GM19238 (cell line): ENCODE data around the gene CSNK1G1.
"Not testable (repeated sequence)": the region's sequence is repeated elsewhere in the genome, so short reads cannot be mapped to it uniquely, and the experiment has no call there.

Experiments
- DNase-seq: peaks from one replicate; pipeline ENCODE4 v3.0.0; 2011; ENCODE audit warnings: low spot score; ENCODE audit not compliant: insufficient read length

Gene CSNK1G1

DNA sequence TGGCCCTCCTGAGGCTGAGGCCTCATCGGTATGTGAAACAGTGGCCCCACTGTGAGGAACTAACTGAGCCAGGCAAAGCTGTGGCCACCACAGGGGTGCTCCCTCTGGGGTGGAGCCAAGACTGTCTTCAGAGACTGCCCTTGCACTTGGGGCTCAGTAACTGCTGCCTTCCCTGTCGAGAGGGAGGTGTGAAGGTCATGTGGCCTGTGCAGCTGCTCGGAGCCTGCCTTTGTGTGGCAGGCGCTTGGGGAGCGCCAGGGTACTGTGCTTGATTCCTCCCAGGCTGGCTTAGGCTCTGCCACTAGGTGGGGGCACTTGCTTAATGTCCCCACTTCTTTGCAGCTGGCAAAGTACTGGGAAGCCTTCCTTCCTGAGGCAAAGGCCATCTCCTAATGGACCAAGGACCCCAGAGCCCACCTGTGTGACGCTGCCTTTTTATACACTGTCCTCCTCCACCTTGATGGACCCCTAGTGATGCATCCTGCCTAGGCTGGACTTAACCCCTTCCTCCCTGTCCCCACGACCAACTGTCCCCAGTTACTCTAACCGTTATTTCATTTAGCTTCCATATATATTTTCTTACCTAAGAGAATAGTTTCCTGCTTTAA, 218.6 kb downstream of the CSNK1G1 start:
- no peak for DNase-seq

DNA sequence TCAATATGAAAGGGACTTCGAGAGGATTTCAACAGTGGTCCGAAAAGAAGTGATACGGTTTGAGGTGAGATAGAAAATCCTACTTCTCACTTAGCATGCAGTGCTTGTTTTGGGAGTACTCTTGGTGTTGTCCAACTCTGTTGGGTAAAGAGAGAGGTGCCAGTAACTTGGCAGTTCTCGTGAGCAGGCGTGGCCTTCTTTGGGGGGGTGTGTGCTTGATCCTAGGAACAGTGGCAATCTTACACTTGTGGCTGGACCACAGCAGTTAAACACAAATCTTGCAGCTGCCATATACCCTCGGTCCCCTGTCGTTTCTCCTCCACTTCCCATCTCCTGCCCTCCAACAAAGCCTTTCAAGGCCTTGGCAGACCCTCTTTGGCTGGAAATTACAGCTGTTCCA, 219.6 kb downstream of the CSNK1G1 start:
- no peak for DNase-seq

DNA sequence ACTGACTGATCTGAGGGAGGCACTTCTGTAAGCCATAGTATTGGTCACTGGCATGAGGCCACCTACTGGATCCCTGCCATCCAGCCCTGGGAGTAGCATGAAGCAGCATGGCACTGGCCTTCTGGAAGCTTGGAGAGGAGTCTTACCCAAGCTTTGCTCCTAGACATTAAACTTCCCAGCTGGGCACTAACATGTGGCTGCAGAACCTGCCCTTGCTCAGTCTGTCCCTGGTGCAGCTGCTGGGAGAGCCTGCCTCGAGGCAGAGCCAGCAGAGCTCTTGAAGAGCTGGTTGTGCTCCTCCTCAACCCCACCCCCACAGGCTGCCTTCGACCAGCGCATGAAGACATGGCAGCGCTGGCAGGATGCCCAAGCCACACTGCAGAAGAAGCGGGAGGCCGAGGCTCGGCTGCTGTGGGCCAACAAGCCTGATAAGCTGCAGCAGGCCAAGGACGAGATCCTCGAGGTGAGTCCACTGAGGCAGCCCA, 221.6 kb downstream of the CSNK1G1 start:
- no peak for DNase-seq

DNA sequence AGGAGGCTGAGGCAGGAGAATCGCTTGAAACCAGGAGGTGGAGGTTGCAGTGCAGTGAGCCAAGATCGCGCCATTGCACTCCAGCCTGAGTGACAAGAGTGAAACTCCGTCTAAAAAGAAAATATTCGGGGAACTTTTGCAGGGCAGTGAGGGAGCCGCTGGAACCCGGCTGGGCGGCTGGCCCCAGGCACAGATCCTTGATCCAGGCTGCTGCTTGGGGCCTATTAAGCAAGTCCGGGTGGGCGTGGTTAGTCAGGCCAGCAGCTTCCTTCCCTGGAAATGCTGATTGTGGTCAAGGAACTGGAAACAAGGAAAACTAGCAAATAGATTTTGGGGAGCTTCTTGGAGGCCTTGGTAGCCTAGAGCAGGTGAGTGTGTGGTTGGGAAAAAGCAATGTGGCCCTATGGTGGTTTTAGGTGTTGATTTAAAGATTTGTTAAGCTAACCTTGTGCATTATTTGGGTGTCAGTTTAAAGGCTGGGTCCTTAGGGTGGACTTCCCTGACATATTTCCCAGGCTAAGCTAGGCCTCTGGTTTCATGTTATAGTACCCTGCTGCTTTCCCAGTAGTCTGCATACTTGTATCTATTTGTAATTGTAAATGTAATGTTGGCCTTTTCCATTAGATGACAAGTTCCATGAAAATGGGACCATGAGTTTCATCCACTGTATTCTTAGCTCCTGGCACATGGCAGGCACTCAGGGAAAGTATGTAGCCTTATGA, 222.2 kb downstream of the CSNK1G1 start:
- DNase-seq, result no peak

DNA sequence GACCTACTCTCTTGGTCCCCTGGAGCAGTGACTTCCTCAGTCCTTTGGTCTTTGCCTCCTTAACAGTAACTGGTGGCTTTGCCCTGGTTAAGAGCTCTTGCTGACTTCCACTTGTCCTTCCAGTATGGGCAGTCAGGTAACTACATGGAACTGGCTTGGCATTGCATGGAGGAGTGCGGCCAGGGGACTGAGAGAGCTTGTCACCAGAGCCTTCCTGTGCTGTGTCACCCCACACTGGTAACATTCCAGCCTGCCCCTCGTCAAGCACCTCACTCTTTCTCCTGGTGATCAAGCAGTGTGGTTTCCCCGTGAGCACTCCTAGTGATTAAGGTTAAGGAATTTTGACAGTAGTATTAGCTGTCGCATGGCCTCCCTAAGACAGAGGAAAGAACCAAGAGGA, 223.8 kb downstream of the CSNK1G1 start:
- no peak for DNase-seq

DNA sequence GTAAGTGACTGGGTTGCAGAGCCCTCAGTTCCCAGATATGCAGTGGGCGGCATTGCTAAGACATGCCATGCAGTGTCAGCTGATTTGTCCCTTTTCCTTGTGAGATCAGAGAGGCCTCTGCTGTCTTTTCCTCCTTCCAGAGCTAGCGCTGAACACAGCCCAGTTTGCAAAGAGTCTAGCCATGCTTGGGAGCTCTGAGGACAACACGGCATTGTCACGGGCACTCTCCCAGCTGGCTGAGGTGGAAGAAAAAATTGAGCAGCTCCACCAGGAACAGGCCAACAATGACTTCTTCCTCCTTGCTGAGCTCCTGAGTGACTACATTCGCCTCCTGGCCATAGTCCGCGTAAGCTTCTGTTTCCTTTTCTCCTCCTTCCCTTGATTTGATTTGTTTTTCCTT, 224.4 kb downstream of the CSNK1G1 start:
- DNase-seq, result no peak

DNA sequence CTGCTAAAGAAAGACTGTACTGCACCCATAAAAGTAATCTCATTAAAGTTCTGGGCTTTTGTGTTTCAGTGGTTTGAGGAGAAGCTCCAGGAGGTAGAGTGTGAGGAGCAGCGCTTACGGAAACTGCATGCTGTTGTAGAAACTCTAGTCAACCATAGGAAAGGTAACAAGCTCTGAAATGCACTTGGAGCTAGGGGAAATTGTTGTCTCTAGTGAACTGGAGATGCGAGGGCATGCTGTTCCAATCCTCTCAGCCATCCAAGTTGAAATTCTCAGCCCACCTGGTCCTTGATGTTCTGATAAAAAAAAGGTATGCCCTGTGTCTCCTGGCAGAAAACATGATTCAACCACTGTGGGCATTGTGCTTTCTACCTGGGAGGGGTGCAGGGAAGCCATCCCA, 225.8 kb downstream of the CSNK1G1 start:
- DNase-seq, result no peak

DNA sequence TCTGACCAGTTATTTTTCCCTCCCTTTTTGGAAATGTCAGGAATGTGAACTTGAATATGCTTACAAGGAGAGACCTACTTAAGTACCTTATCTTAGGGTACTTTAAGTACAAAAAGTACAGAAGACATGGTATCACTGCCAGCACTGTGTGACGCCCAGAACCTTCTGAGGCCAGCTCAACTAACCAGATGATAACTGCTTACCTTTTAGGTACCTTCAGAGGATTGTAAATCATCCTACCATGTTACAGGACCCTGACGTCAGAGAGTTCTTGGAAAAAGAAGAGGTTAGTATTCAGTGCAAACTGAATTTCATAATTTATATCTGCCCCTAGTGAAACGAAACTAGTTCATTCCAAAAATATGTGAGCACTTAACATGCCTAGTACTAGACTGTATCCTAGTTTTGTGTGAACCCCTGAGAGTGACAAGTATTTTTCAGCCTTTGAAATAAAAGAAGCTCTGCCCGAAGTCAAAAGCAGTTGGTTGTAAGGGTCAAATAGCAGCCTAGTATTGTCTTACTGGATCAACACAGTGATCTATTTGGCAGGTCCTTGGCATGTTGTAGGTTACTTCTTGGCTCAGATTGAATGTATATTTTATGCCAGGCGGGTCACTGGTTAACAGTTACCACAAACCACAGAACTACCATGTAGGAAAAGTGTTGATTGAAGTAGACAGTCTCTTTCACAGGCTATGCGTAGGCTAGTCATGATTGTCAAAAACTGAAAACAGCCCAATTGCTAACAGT, 228.3 kb downstream of the CSNK1G1 start:
- DNase-seq, result no peak

DNA sequence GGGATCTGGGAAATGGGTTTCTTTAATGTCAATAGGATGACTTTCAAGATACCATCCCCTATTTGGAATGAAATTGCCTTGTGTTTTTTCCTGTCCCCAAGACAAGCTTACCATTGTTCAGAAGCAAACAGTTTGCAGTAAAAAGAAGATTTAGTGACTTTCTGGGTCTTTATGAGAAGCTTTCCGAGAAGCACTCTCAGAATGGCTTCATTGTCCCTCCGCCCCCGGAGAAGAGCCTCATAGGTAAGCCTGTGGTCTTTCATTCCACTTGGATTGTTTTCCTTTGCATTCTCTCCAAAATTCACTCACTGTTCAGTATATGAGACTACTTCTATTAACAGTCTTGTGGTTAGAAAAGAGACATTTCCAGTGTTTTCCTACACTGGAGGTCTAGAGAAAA, 230.0 kb downstream of the CSNK1G1 start:
- DNase-seq, result no peak

DNA sequence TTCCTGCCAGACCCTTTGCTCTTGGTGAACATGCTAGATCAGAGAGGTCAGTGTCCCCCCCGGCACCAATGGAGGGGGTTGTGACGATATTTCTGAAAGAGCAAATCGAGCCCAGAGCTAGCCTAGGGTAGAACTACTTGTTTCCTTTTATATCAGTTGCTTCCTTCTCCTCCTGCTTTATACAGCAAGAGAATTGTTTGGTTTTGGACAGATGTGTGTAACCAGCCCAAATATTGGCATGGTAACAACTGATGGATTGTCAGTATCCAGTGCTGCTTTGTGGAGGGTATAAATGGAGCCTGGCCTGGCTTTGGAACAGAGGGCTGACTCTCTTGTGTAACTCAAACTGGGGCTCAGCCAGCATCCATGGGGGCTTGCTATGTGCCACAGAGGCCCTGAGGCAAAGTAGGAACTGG, 233.0 kb downstream of the CSNK1G1 start:
- no peak for DNase-seq

DNA sequence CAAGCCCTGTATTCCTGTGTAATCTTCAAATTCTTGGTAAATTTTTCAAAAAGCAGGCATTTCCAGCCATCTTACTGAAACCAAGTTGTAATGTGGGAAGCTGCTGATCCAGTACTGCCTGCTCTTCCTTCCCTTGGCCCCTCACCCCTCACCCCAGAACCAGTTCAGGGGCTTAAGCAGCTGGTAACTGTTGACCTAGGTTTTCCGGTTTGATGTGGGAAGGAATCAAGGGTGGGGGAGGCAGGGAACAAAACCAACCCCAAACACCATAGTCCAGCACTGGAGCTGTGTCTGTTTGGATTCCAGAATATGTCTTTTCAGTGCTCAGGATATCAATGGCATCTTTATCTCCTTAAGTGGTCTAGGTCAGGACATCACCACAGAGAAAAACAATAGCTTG, 233.5 kb downstream of the CSNK1G1 start:
- DNase-seq, result no peak

DNA sequence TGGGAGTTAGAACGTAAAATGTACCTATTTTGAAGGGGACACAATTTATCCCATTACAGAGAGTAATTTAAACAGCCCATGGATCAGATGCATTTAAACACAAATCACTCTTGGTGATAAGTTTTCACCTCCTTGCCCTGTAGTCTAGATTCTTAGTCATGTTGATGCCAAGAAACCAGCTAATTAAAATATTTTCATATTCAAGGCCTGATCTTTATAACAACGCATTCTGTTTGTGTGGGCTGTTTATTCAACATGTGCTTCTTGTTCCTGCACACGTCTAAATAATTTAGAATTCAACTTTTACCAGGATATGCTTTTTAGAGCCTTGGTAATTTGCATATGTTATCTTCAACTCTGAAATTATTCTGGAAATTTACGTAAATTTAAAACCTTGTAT, 234.4 kb downstream of the CSNK1G1 start:
- DNase-seq, result no peak

DNA sequence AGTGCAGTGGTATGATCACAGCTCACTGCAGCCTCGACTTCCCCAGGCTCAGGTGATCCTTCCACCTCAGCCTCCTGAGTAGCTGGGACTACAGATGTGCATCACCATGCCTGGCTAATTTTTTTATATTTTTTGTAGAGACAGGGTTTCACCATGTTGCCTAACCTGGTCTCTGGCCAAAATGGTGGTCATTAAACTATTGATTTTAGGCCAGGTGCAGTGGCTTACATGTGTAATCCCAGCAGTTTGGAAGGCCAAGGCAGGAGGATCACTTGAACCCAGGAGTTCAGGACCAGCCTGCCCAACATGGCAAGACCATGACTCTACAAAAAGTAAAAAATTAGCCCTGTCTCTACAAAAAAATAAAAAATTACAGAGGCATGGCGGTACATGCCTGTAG, 235.7 kb downstream of the CSNK1G1 start:
- not testable (repeated sequence) for DNase-seq

DNA sequence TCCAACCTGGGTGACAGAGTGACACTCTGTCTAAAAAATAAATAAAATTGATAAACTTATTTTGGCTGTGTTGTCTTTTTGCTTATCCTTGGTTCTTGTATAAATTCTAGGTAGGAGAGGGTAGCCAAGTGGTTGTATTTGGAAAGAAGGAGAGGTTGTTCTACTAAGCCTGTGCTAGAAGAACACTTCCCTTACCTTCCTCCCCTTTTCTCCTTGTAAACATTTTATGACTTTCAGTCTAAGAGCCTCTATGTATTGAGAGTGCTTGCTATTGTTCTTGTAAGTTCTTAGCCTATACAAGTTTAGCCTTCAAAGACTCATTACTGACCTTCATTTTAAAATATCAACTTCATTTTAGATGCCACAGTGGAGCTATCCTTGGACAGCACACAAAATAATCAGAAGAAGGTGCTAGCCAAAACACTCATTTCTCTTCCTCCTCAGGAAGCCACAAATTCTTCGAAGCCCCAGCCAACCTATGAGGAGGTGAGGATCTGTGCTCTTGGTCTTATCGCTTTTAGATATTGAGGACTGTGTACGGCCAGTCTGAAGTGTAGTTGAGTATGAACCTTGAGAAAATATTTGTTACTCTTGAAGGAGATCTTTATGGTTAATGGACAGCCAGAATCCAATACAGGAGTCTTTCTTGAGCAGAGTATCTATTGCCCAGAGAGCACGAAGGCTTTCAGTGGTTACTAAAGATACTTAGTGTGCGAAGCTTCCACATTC, 238.1 kb downstream of the CSNK1G1 start:
- no peak for DNase-seq
